ENCODE results near the gene MRPS9. TPM values are rescaled to one million over a fixed set of nuclear protein-coding genes. Genes with fewer than 3 reads are reported as not detected.

The MRPS9 gene
- 10 to 100 TPM; 13.8 to 18.4 (median 17.8) TPM for total RNA-seq
- 10 to 100 TPM; 28.8 to 38.5 (median 31.0) TPM for polyA plus RNA-seq

- DNase-seq, result peak; percentile 99
- 0% methylated on average over 55 of the region's 55 CpGs for WGBS, 2 donors
- TF ChIP-seq POLR2A (IDR thresholded peaks at IDR 0.05) (peak; percentile 9 to 16), POLR2AphosphoS5 (IDR thresholded peaks at IDR 0.05) (peak; percentile 7 to 74 (median 58)), CTCF (IDR thresholded peaks at IDR 0.05) (no peak), EP300 (IDR thresholded peaks at IDR 0.05) (no peak)
- intact Hi-C loops (cut with DNase I), result loop anchor here (10.0 kb wide), 1 partner anchor 163 kb away; no protein-coding TSS in a partner anchor
- Histone ChIP-seq H3K27ac (peak within 1 kb of the TSS; percentile 81 to 88 (median 87)), H3K27me3 (no peaks in the 10 kb centered on the region), H3K9me3 (no peaks in the 10 kb centered on the region), H3K4me3 (peak within 1 kb of the TSS; percentile 69 to 93 (median 84)), H3K36me3 (no peaks in the 10 kb centered on the region), H3K4me1 (peaks cover 0 to 15% (median 12%) of the 10 kb centered on the region in 4 donors)
Measured at GRCh38 chr2:105037572-105038382, at the start of gene MRPS9. Gene MRPS9, plus strand, starts transcription at chr2:105038069. Its CDS starts 24 bp downstream, at chr2:105038093.

- H3K27me3 ChIP-seq, result no peaks in the 10 kb centered on the region
- no peak overlapping the region for H3K4me3 ChIP-seq
- no peak for DNase-seq
- 46 to 73% methylated on average over 2 of the region's 2 CpGs for WGBS, 2 donors
- TF ChIP-seq CTCF (IDR thresholded peaks at IDR 0.05) (no peak), POLR2A (IDR thresholded peaks at IDR 0.05) (no peak), POLR2AphosphoS5 (IDR thresholded peaks at IDR 0.05) (no peak), EP300 (IDR thresholded peaks at IDR 0.05) (no peak)
- peaks cover 0 to 18% (median 2%) of the 10 kb centered on the region in 4 donors for H3K9me3 ChIP-seq
- intact Hi-C loops (cut with DNase I), result no loop called here
- no peaks in the 10 kb centered on the region for H3K36me3 ChIP-seq
- peaks cover 0 to 5% (median 0%) of the 10 kb centered on the region in 4 donors for H3K4me1 ChIP-seq
- H3K27ac ChIP-seq, result peak overlapping the region in 1 of 4 donors; percentile 32
Measured at GRCh38 chr2:105005181-105005951, 32.5 kb upstream of the MRPS9 start.

DNA sequence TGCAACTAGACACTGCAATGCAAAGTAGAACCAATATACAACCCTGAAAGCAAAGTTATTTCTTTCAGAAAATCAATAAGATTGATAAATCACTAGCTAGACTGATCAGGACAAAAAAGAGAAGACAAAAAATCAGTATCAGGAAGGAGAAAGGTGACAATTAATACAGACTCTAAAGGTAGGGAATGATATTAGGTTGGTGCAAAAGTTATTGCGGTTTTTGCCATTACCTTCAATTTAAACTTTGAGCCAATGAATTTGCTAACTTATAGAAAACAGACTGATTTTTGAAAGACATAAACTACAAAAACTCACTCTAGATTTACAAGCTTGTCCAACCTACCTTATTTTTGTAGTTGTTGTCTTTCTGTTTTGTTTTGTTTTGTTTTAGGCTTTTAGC lies 30.5 kb upstream of the MRPS9 start:
- TF ChIP-seq CTCF (IDR thresholded peaks at IDR 0.05), result no peak
- no peak for TF ChIP-seq EP300 (IDR thresholded peaks at IDR 0.05)
- TF ChIP-seq POLR2AphosphoS5 (IDR thresholded peaks at IDR 0.05), result no peak
- no peak for TF ChIP-seq POLR2A (IDR thresholded peaks at IDR 0.05)
- Histone ChIP-seq H3K4me1 (peaks cover 0 to 5% (median 0%) of the 10 kb centered on the region in 4 donors), H3K36me3 (no peaks in the 10 kb centered on the region), H3K9me3 (peaks cover 0 to 11% (median under 1%) of the 10 kb centered on the region in 4 donors), H3K4me3 (no peak overlapping the region), H3K27me3 (no peaks in the 10 kb centered on the region), H3K27ac (no peak overlapping the region)
- WGBS, 2 donors, result 90 to 92% methylated on average over 1 of the region's 1 CpG
- DNase-seq, result no peak
- intact Hi-C loops (cut with DNase I), result no loop called here

GRCh38 chr2:105032476-105032875 lies 5.4 kb upstream of the MRPS9 start:
- intact Hi-C loops (cut with DNase I), result loop anchor here (10.0 kb wide), 1 partner anchor 158 kb away; no protein-coding TSS in a partner anchor
- Histone ChIP-seq H3K4me3 (no peak overlapping the region), H3K27me3 (no peaks in the 10 kb centered on the region), H3K9me3 (no peaks in the 10 kb centered on the region), H3K36me3 (no peaks in the 10 kb centered on the region), H3K27ac (no peak overlapping the region), H3K4me1 (peaks cover 0 to 6% (median 3%) of the 10 kb centered on the region in 4 donors)
- no peak for TF ChIP-seq POLR2A (IDR thresholded peaks at IDR 0.05)
- TF ChIP-seq EP300 (IDR thresholded peaks at IDR 0.05), result no peak
- no peak for TF ChIP-seq POLR2AphosphoS5 (IDR thresholded peaks at IDR 0.05)
- no peak for TF ChIP-seq CTCF (IDR thresholded peaks at IDR 0.05)
- 80 to 96% methylated on average over 1 of the region's 1 CpG for WGBS, 2 donors
- DNase-seq, result no peak
